NCI-H460 (cell line): ENCODE data around the gene DENND5B. TPM values are rescaled to one million over a fixed set of nuclear protein-coding genes. Genes with fewer than 3 reads are reported as not detected.
A peak's percentile ranks its signal among the peaks of the same experiment; 100 is the strongest.
"Not testable (repeated sequence)": the region's sequence is repeated elsewhere in the genome, so short reads cannot be mapped to it uniquely, and the experiment has no call there.

Experiments used
- DNase-seq: peaks from one replicate; pipeline ENCODE4 v3.0.0-alpha.2; 2016; ENCODE audit warnings: low read depth; ENCODE audit errors: extremely low read depth
- total RNA-seq: library from RNA; depleted of rRNA; stranded (reverse); fragments of >200 nt; shearing (Covaris generic); gene quantifications from 2 replicates; pipeline ENCODE4 v1.2.3, GENCODE V29; 2014

The DENND5B gene
- total RNA-seq, 1 experiment from 2014 or later = 18.9 TPM

DNA sequence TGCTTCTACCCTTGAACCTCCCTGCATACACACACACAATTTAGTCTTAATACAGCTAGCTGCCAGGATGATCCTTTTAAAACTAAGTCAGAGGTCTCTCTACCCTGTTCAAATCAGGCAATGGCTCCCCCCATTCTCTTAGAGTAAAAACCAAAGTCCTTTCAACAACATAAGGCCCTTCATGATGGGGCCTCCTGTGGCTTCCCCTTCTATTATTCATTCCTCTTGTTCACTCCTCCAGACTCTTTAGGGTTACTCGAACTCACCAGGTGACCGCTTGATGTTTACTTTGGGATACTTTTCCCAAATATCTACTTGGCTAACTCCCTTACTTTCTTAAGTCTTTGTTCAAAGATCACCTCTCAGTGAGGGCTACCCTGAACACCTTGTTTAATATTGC is 30.4 kb downstream of the DENND5B start:
- DNase-seq = no peak

DNA sequence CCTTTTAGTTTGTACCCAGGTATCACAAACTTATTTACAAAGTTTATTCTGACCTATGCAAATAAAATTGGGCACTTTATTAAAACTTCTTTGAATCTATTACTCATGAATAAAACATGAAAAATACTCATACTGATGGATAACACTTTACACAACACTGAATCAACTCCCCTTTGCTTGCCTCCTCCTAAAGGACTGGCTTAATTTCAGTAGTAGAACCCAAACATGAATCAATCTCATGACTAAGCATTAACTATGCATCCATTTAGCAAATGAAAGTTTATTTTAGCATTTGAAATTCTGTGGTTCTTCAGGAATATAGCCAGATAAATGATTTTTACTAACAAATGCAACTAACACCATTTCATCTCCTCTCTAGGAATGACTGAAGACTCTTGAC is 32.4 kb downstream of the DENND5B start:
- DNase-seq = no peak

- DNase-seq = no peak
These were observed 33.2 kb downstream of the DENND5B start for GRCh38 chr12:31557707-31558106.

DNA sequence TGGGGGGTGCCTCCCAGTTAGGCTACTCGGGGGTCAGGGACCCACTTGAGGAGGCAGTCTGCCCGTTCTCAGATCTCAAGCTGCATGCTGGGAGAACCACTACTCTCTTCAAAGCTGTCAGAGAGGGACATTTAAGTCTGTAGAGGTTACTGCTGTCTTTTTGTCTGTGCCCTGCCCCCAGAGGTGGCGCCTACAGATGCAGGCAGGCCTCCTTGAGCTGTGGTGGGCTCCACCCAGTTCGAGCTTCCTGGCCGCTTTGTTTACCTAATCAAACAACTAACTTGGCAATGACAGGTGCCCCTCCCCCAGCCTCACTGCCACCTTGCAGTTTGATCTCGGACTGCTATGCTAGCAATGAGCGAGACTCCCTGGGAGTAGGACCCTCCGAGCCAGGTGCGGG is 35.5 kb downstream of the DENND5B start:
- DNase-seq = not testable (repeated sequence)

- not testable (repeated sequence) for DNase-seq
These were observed 40.3 kb downstream of the DENND5B start for GRCh38 chr12:31550590-31550989.

- no peak for DNase-seq
These were observed 54.3 kb downstream of the DENND5B start for GRCh38 chr12:31536672-31537071.

GRCh38 chr12:31533470-31533869 is 57.5 kb downstream of the DENND5B start:
- DNase-seq = no peak

DNA sequence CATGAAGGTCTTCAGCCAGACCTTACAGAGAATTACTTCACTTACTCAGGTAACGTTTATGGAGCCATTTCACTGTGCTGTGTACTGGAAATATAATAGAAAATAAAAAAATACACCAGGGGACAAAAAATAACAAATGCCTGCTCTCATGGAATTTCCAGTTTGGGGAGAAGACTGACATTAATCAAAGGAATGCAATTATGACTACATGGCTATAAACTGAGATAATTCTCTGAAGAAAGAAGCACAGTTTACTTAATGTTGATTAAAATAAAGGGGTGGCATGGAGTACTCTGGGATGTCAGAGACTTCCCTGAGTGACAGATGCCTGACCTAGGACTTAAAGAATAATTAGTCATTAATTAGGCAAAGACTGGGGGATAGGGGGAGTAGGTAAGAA is 59.0 kb downstream of the DENND5B start:
- DNase-seq = no peak

GRCh38 chr12:31528095-31528494 is 62.8 kb downstream of the DENND5B start:
- DNase-seq = no peak

GRCh38 chr12:31527083-31527482 is 63.9 kb downstream of the DENND5B start:
- no peak for DNase-seq

- DNase-seq = no peak
These were observed 64.8 kb downstream of the DENND5B start for GRCh38 chr12:31526158-31526546.

DNA sequence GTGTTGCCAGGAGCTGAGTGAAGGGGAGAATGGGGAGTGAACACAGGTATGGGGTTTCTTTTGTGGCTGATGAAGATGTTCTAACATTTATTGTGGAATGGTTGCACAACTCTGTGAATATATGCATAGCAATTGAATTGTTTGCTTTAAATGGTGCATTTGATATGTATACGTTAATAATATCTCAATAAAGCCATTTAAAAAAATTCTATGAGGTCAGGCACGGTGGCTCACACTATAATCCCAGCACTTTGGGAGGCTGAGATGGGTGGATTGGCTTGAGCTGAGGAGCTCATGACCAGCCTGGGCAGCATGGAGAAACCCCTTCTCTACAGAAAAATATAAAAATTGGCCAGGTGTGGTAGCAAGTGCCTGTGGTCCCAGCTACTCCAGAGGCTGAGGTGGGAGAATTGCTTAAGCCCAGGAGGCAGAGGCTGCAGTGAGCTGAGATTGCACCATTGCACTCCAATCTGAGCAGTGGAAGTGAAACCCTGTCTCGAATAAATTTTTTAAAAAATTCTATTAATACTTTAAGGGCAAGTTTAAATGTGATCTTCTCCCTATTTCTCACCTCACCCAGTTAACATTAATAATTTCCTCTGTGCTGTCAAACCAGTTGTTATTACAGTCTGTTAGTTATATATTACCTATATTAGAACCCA is 65.3 kb downstream of the DENND5B start:
- DNase-seq = no peak

DNA sequence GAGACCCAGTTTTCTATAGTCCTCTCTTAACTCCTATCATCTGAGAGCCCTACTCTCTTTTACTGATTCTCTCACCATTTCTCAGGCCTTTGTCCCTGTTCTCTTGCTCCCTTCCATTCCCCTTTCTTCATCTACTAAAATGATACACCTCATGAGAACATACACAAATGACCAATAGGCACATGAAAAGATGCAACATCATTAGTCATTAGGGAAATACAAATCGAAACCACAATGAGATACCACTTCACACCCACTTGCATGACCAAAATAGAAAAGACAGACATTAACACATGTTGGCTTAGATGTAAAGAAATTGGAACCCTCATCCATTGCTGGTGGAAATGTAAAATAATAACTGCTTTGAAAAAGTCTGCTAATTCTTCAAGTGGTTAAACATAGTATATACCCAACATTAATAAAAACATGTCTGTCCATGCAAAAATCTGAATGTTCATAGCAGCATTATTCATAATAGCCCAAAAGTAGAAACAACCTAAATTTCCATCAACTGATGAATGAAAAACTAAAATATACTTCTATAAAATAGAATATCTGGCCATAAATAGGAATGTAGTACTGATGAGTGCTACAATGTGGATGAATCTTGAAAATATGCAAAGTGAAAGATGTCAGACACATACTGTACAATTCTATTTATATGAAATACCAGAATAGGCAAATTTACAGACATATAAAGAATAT is 66.0 kb downstream of the DENND5B start:
- peak; percentile 45 for DNase-seq

DNA sequence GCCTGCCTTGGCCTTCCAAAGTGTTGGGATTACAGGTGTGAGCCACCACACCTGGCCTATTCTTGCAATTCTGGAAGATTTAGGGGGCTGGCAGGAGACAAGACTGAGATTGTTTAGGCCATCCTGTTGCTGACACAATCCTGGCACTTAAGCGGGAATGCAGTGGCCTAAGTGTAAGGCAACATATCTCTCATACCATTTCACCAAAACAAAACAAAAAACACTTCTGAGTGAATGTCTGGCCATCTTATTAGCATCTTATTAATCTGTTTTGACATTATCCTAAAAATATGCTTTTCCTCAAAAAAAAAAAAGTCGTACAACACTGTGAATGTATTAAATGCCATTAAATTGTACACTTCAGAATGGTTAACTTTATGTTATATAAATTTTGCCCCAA is 67.6 kb downstream of the DENND5B start:
- DNase-seq = no peak

- no peak for DNase-seq
These were observed 68.3 kb downstream of the DENND5B start for GRCh38 chr12:31522607-31523006.

GRCh38 chr12:31521964-31522363 is 69.0 kb downstream of the DENND5B start:
- DNase-seq = no peak

DNA sequence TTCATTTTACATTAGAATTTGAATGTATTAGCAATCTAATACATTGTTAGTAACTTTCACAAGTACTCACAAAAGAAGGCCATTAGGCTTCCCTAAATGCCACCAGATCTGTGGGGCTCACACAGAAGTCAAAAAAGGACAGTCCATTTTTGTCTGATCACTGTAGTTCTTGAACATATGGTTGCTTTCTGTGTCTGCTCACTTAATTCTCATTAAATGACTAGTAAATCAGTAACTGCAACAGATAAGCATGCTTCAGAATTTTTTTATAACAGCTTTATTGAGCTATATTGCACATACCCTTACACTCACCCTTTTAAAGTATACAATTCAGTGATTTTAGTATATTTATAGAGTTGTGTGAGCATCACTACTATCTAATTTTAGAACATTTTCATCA is 71.4 kb downstream of the DENND5B start:
- no peak for DNase-seq

DNA sequence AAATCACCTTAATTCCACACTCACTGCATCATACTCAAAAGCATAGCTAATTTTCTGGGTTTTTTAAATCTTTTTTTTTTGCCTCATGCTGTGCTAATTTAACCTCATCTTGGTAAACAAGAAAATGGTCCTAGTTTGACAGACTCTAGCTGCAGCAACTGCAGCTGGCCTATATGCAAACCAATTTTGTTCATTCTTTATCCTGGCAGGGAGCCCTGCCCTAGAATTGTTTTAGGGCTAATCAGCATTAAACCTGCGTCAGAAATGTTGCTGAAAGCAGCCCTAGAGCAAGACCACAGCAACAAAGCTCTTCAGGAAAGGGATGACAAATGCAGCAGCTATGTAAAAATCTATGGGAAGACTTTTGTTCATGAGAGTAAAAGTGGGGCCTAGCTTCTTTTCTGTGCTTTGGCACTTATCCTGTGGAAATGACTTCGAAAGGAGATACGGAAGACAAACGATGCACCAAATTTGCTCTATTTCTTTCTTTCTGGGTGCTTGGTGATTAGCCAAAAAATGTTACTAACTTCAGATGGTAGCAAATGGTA is 72.2 kb downstream of the DENND5B start:
- peak; percentile 91 for DNase-seq

DNA sequence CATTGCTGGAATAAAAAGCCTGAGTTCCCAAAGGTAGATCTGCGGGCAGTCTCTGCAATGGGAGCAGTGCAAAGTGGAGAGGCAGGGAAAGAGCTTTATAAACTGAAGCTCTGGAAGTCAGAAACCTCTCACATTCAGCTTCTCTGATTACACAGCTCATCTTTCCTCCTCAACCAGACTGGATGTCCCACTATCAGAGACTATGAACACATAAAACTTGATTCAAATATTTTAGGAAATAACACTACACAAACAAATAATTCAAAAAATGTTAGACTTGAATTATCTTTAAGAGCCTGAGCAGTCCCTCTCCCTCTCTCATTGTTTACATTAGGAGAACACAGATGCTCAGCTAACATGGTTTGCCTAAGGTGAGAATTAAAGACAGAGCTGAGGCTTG is 72.9 kb downstream of the DENND5B start:
- no peak for DNase-seq

GRCh38 chr12:31516702-31517101 is 74.2 kb downstream of the DENND5B start:
- DNase-seq = no peak

GRCh38 chr12:31514912-31515311 is 76.0 kb downstream of the DENND5B start:
- no peak for DNase-seq

- DNase-seq = no peak
These were observed 80.9 kb downstream of the DENND5B start for GRCh38 chr12:31510034-31510433.
